ENCODE measurements around the gene UCHL5. TPM values are rescaled to one million over a fixed set of nuclear protein-coding genes. Genes with fewer than 3 reads are reported as not detected.

The UCHL5 gene
- total RNA-seq, 2 donors from 2014 or later = 21.0 to 40.8 TPM

- no peak overlapping the region for H3K4me3 ChIP-seq
- H3K27ac ChIP-seq = no peak overlapping the region
- no peaks in the 10 kb centered on the region for H3K9me3 ChIP-seq
- TF ChIP-seq CTCF (IDR thresholded peaks at IDR 0.05) = no peak
- no peaks in the 10 kb centered on the region for H3K4me1 ChIP-seq (ENCODE audit: control insufficient read depth in 1 of 2, low read depth in 2 of 2)
- DNase-seq (ENCODE audit: low spot score) = no peak
- H3K36me3 ChIP-seq = no peaks in the 10 kb centered on the region
- H3K27me3 ChIP-seq (replicated peaks; ENCODE audit: insufficient read depth) = no peaks in the 10 kb centered on the region
- ATAC-seq (ENCODE audit: insufficient number of reproducible peaks, low FRiP score, low read depth) = no peak
Observed at GRCh38 chr1:192962901-192963300, 96.3 kb downstream of the UCHL5 start.

Other genes starting within 250 kb of the UCHL5 start
- 100 to 1,000 TPM in 1 of 2 donors, 10 to 100 TPM in 1; 66.3 to 124 TPM for gene RO60, start 252 bp upstream of the UCHL5 start, total RNA-seq
- gene GLRX2, start 46.1 kb upstream of the UCHL5 start, total RNA-seq = 1 to 10 TPM; 4.7 to 8.3 TPM
- 10 to 100 TPM; 61.2 to 62.8 TPM for gene CDC73, start 62.7 kb upstream of the UCHL5 start, total RNA-seq
- gene B3GALT2, start 127.3 kb upstream of the UCHL5 start, total RNA-seq = under 1 TPM; 0.21 to 0.27 TPM

Data from thoracic aorta (tissue), 2 donors.